GM18498 (cell line): ENCODE measurements around the gene KLHL29.

Experiments used
- ATAC-seq: cut with Tn5 transposase; IDR thresholded peaks from one replicate; pipeline ENCODE4 v1.9.1; 2021; ENCODE audit warnings: mild to moderate bottlenecking, moderate library complexity; ENCODE audit not compliant: unreplicated experiment

The KLHL29 gene

DNA sequence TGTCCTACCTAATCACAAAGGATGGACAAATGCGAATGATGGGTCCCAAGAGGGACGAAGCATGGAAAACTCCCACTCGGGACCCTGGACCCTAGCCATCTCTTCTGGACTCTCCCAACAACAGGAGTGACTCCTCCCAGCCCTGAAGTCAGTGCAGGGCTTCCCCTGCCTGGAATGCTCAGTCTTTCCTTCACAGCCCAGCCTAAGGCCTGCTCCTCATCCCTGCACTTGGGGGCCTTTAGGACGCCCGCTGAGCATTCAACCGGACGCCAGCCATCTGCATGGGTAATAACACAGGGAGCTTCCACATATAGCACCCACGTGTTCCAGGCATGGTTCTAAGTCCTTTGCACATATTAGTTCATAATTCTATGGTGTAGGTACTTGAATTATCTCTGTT, 237.5 kb downstream of the KLHL29 start:
- no peak for ATAC-seq

DNA sequence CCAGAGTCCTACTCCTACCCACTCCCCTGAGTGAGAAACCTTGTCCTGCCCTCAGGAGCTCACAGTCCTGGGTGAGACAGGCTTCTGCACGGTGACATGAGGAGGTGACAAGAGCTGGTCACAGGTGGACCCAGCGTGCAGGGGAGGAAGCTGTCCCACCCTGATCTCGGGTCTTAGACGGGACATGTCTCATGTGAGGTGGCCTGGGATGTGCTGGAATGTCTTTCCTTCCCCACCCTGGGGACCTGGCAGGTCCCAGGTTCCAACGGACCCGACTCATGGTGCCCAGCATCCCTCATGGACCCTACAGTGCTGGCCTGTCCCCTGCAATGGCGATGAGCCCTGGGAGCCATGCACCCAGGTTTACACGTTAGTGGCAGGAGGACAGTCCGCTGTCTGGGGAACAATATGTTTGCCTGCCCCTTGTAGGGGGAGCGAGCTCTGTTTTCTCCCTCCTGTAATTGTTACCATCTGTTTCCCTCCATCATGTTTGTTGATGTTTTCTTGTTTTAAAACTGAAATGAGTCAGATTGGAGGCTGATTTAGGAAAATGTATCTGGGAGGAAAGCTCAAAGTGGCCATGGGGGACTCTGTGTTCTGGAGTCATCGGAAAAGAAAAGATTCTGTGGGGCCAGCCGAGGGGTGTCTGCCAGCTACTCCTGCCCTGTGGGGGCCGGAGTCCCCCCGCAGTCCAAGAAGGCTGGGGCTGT, 238.1 kb downstream of the KLHL29 start:
- no peak for ATAC-seq

DNA sequence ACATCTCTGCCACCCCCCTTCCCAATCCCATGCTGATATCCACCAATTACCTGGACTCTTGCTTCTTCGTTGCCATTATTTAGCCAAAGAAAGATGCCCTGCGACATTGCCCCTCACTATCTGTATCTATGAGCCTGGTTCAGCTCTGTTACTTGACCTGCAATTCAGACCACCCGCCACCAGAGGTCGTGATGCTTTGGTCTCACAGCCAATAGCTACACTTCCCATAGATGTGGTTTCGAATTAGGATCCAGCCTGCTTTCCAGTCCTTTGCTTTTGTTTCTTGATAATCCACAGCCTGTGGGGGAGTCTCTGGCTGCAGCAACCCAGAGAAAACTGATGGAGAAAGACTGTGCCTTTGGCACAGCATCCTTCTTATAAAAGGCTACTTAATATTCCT, 239.4 kb downstream of the KLHL29 start:
- ATAC-seq = no peak

DNA sequence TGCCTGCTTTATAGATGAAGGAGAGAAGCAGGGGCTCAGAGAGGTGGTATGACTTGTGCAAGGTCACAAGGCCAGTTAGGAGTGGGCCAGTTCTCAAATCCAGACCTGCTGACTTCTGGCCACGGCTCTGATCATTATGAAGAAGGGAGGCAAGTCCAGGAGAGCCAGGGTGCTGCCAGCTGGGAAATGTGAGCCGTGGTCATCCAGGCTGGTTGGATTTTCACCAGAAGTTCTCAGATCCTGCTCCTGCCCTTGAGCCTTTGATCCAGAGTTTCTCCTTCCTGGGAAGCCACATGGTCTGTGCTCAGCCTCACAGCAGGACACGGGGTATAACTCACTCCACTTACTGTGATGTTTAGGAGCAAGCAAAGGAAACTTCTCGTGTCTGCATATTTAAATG, 239.9 kb downstream of the KLHL29 start:
- no peak for ATAC-seq

DNA sequence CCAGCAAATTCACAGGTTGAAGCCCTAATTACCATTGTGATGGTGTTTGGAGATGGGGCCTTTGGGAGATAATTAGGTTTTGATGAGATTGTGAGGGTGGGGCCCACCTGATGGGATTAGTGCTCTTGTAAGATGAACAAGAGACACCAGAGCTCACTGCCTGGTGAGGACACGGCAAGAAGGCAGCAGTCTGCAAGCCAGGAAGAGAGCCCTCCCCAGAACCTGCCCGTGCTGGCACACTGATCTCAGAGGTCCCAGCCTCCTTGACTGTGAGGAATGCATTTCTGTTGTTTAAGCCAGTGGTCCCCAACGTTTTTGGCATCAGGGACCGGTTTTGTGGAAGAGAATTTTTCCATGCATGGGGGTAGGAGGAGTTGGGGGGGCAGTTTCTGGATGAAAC, 240.7 kb downstream of the KLHL29 start:
- no peak for ATAC-seq

DNA sequence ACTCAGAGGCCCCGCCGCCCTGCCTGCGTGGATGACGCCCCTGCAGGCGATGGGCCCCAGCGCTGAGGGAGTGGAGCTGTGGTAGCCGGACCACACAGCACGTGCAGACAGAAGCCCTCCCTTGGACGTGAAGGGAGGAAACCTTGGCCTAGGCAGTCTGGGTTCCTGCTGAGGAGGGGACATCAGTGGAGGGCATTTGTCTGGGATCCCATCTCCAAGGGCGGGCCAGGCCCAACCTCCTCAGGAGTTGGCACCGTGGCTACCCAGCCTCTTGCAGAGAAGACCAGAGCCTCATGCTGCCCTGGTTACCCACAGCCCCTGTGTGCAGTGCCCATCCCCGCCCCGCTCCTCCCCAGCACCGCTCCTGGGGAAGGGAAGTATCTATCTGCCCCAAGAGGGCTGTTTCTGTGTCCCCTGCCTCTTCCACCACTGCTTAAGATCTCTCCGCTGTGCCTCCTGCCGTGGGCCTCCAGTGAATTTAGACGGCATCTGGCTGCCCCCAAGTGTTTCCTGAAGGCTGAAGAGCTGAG, 241.8 kb downstream of the KLHL29 start:
- no peak for ATAC-seq

DNA sequence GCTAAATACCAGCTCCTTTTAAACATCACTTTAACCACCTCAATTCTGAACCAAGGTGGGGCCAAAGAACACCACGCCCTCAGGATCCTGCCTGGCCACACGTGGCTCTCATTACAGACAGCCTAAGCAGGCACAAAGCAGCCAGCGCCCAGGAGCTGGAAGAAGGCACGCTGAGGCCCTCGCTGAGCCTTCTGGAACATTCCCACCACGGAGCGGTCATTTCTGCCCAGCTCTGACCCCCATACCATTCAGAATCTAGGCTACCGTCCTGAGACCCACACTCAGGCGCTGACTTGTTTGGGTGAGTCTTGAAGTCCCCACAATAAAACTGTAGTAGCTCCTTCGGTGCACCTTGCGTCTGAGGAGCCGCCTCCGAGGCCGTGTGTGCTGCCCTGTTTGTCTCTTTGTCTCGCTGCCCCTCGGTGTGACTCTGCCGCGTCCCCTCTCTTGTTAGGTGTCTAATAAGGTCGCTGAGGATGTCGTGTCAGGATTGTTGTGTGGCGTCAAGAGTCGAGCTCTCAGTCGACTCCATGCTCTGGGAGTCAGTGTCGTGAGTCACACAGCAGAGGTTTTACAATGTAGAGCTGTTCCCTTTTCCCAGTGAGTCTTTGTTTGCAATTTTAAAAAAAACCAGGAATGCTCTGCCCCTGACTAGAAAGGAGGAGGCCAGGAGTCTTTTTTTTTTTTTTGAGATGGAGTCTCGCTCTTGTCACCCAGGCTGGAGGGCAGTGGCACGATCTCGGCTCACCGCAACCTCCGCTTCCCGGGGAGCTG, 242.4 kb downstream of the KLHL29 start:
- no peak for ATAC-seq

DNA sequence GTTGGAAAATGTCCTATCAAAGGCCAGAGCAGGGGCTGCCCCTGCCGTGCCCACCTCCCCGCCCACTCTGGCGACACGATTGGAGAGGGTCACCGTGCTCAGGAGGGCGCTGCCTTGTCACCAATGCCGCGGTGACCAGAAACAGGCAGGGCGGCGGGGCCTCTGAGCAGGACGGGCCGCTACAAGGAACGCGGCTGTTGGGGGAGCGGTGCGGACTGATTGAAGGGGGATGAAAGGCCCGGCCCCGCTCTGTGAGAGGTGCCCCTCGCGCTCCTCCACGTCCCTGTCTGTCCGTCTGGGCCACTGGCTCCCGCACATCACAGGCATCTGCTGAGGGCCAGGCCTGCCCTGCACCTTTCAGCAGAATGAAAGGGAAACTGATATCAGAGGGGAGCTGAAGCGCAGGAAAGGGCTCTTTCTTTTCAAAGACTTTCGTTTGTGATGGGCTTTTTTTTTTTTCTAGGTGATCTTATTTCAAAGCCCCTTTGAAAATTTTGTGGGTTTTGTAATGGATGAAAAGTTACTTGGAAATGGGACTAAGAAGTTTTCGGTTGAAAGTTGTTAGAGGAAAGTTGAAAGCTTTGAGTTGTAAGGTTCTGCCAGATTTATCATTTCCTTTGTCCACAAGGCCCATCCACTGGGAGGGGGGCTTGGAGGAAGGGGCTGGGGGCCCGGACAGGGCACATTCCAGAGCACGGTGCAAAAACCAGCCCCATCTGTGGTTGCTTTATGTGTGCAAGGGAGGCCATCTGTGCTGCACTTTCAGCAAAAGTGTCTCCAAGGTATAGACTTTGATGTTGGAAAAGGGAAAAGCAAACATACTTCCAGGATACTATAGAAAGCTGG, 244.2 kb downstream of the KLHL29 start:
- no peak for ATAC-seq

DNA sequence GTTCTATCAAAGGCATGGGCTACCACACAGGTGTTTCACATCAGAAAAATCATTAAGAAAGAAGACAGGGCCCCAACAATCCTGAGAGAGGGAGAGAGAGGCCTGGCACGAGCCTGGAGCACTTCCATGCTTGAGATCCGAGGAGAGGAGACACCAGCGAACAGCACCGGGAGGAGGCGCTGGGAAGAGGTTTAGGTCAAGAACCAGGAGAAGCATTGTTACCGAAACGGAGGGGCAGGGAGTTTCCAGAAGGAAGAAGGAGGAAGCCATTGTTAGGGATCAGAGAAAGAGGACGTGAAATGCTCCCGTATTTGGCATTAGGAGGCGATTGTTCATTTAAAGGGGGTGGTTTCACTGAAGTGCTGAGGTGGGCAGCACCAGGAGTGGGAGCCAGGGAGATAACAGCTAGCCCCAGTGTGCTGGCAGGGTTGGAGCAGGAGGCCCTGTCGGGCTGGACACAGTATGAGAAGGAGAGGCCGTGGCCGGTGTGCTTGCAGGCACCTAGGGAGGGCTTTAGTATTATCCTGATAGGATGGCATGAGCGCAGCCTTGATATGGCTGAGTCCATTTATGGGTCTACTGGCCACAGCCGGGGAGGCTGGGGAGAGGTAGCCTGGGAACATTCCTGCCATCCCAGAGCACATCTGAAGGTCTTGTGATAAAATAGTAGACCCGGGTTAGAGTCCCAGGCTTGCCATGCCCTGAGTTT, 244.9 kb downstream of the KLHL29 start:
- ATAC-seq = no peak

DNA sequence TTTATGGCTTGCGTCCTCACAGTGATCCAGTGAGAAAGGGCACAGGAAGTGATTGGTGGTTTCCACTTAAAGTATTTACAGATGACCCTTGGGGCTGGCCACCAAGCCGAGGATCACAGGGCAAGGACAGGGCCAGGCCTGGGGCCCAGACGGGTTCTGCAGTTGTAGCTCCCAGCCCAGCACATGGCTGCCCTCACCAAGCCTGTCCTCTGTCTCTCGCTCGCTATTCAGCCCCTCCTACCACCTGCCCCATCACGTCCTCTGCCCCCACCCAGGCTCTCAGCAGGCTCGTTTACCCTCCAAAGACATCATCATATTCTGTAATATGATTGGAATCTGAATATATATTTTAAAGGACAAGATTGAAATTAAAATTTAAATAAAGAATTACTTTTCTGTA, 246.0 kb downstream of the KLHL29 start:
- no peak for ATAC-seq

DNA sequence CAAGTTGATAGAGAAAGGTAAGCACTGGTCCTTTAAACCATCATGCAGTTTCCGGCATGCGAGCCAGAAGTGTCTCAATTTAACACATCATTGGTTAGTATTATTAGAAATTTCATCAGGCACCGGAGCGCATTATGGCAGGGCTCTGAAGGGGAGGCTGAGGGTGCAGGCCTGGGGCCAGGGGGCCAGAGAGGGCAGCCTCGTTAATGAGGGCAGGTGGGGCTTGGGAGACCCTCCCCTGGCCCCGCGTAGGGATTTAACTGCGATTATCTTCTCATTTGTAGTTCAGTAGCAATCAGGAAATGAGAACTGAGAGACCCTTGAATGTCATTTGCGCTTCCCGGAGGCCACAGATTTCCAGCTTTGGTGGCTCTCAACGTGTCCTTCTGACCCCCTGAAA, 246.4 kb downstream of the KLHL29 start:
- ATAC-seq = no peak

DNA sequence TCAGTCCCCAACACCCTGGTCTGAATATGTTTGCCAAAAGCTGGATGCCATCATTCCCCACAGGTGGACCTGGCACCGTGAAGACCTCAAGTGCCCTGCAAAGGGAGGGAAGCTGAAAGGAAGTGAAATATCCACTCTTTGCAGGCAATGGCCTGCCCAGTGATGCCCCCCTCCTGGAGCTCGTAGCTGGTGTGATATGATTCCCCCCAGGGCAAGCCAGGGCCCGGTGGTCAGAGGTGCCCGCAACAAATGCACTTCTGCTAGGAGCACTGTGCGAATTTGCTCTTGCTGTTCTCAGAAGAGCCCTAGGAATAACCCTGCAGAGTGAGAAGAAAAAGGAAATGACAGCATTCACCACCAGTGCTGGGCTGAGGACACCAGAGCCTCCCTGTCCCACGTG, 247.4 kb downstream of the KLHL29 start:
- no peak for ATAC-seq

DNA sequence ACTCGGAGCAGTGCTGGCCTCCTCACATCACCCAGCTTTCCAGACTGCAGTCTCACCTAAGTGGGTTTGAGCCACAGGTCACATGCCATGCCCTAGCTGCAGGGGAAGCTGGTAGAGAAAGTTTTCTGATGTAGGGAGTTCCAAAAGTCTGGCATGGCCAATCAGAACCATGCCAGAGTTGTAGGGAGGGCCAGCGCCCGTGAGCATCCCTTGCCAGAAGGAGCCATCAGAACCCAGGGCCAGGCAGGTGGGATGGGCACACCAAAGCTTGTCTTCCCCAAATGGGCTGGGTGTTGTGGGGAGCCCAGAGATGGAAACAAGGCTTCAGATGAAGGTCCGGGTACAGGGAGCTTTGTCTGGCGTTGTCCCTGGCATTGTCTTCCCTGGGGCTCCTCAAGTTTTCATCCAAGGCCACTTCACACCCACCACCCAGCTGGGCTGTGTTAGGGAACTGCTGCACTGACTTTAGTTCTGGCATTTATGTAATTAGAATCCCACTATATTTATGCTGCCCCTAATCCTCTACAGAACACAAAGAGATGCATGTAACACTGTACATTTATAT, 247.9 kb downstream of the KLHL29 start:
- no peak for ATAC-seq

DNA sequence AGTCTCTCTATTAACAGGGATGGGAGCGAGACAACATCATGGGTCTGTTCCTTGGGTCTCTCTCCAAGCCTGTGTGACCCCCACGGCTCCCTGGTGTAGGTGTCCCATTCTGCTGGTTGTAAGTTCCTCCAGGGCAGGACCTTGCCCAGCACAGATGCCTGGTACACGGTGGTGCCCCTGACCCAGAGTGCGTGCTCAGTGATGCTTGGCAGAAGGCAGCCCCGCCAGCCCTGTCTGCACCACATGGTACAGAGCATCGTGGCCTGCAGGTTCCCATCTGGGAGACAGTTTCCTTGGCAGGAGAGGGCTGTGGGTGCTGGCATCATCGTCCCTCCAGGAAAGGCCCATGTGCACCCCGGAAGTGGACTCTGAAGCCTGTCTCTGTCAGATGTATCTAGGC, 249.0 kb downstream of the KLHL29 start:
- no peak for ATAC-seq

DNA sequence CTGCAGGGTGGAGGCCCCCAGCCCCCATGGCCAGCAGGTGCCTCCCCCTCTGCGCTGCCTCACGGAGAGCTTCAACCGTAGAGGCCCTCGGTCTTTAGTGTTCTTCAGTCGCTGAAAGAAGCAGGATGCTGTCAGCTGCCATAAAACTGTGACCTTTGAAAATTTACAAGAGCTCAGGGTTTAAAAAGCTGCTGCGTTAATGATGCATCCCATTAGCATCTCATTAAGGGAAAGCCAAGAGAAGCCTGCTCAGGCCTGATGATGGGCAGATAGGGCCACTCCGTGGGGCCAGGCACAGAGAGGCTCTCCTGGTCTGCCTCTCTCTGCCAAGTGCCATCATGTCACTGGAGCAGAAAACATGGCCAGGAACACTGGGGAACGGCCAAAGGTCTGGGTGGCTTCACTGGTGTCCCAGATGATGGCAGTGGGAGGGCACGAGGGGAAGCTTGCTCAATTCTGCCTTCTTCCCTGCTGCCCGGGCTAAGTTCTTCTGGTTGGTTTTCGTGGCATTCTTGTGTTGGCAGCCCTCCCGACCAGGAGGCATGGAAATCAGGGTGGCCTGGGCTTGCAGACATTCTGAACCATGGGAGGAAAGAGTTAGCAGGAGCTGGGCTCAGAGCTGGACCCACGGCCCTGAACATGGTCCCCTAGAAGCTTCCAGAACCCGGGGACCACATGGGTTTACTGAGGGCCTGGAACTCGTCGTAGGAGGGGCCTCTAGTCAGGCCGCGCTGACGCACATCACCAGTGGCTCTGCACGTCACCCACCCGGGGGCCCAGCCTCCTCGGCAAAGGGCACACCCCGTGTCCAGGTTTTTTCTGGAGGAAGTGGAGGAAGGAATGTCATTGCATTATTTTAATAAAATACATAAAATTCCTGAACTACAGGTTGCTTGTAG, 250.7 kb downstream of the KLHL29 start:
- ATAC-seq = no peak

DNA sequence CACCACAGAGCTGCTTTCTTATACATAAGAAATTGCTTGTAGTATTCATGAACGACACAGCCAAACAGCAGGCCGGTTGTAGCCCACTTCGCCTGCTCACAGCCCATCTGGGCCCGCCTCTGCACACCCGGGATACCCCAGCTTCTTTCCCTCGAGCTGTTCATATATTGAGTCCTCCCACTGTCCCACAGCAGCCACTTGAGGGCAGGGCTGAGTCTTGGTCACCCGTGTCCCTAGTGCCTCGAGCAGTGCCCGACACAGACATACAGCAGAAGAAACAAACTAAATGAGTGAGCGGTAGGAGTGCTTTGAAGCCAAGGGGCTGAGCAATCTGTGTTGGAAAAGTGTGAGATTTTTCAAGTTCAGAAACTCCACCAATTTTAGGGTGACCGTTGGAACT, 251.4 kb downstream of the KLHL29 start:
- no peak for ATAC-seq

DNA sequence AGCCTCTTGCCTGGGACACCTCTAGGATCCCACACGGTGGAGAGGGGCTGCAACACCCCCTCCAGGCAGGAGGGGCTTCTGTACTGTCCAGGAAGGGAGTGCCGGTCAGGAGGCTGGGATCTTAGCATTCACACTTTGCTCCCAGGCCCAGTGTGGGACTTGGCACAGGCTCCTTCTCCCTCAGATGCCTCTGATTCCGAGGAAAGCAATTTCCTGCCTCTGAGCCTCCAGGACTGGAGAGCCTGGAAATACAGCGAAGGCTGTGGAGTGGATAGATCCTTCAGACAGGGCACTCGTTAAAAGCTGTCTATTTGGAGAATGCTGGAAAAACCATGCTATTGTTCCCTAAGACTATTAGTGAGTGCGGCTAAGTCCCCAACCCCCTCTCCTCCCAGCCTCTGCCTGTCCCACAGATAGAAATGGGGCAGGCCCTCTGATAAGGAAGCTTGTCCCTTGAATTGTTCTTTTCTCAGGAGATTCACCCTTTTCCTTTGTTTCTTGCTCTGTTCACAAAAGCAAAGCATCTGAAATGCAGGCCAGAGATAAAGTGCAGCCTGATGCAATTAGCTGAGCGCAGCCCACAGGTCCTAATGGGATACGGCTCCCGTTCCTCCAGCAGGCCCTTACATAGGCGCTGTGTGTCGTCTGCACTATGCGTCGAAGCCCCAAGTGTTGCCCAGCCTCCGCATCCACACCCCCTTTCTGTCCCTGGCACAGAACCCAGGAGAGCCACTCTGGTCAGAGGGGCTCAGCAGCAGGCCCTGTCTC, 252.2 kb downstream of the KLHL29 start:
- no peak for ATAC-seq

DNA sequence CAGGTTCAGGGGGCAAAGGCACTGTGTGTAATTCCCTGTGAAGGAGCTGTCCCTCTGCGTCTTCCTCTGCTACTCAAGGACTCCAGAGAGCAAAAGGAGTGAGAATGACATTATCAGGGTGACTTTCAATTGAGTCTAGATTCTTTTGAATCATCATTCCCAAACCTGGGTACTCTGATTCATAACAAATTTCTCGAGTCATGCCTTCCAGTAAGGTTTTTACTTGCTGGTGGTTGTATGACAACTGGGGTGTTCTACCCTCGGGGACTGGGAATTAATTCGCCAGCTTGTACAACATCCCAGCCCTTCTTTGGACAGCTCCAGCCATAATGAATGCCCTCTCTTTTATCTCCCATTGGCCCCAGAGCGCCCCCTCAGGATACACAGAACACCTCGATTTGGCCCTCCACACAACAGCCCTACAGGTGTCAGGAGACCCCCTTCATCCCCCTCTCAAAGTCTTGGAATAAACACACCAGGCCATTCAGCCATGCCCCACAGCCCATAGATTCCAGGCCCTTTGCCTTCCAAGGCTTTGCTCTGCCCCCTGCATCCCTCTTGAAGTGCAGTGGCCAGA, 254.5 kb downstream of the KLHL29 start:
- ATAC-seq = no peak
